HepG2 (cell line): Measurements from ENCODE around the gene SLC25A47. TPM values are rescaled to one million over a fixed set of nuclear protein-coding genes. Genes with fewer than 3 reads are reported as not detected.

Experiments used
- ATAC-seq: fragments of 200-7000 bp; cut with Tn5 transposase; 3 replicates; pipeline ENCODE4 v1.9.1; 2020; ENCODE audit warnings: mild to moderate bottlenecking, moderate library complexity
- BruUV-seq: library from RNA; stranded (reverse); fragments of 400-500 nt; replicated peaks from 2 replicates; lab custom pipeline; 2021; lab: Mats Ljungman, UMichigan
- CTCF ChIA-PET: fragments of 300-600 bp; formaldehyde crosslinking; extraction: SDS; loops from one replicate; lab custom pipeline; 2021; ENCODE audit warnings: low total read pairs, inconsistent platforms, low intra/inter-chr PET ratio; lab: Yijun Ruan, JAX
- POLR2A ChIA-PET: fragments of 350-600 bp; sonication (Branson Sonifier 250); formaldehyde crosslinking; loops from one replicate; lab custom pipeline; 2020; ENCODE audit warnings: antibody characterized with exemption, inconsistent platforms; lab: Yijun Ruan, JAX
- DNase-seq: peaks from one replicate; pipeline ENCODE4 v3.0.0-alpha.2; 2015; ENCODE audit warnings: low spot score
- FAIRE-seq: peaks from 3 replicates; lab custom pipeline; 2011; peaks lifted over from hg19 to GRCh38; lab: Jason Lieb, UNC
- H2AFZ ChIP-seq: one replicate; pipeline ENCODE4 v1.6.1; 2011; ENCODE audit warnings: low read length, inconsistent platforms
- H3K27ac ChIP-seq: fragments of 300-600 bp; 3 replicates; pipeline ENCODE4 v1.8.0; 2011; ENCODE audit warnings: mixed run types, mild to moderate bottlenecking, mixed read lengths, low read length, inconsistent platforms; ENCODE audit not compliant: insufficient read depth; ENCODE audit errors: extremely low read length
- H3K27me3 ChIP-seq, 2 experiments: fragments of 200-600 bp in 1 of 2; 2 replicates in 1 of 2; 3 replicates in 1 of 2; pipeline versions ENCODE4 v1.6.0 to v1.8.0; 2011; ENCODE audit warnings: low read length in 2 of 2, mild to moderate bottlenecking in 2 of 2, moderate library complexity in 2 of 2, inconsistent platforms in 1 of 2; ENCODE audit not compliant: insufficient read depth in 2 of 2, control insufficient read depth in 1 of 2
- H3K36me3 ChIP-seq, 2 experiments: fragments of 200-600 bp in 1 of 2; replicated peaks in 1 of 2; 2 replicates in 1 of 2; 3 replicates in 1 of 2; pipeline versions ENCODE4 v1.5.1 to v1.8.0; 2011; ENCODE audit warnings: low read length in 2 of 2, inconsistent platforms in 1 of 2; ENCODE audit not compliant: insufficient read depth in 2 of 2, control insufficient read depth in 1 of 2
- H3K4me1 ChIP-seq: 2 replicates; pipeline ENCODE4 v1.5.1; 2012; ENCODE audit warnings: low read length, inconsistent platforms; ENCODE audit not compliant: insufficient read depth
- H3K4me2 ChIP-seq: 2 replicates; pipeline ENCODE4 v1.6.0; 2011; ENCODE audit warnings: low read depth, low read length, inconsistent platforms
- H3K4me3 ChIP-seq, 3 experiments: fragments of 200-600 bp in 1 of 3; sonication (generic), shearing (Covaris generic) in 1 of 3; replicated peaks in 1 of 3; 2 replicates each; pipeline ENCODE4 v1.5.1; 2011 to 2016; ENCODE audit warnings: low read length in 3 of 3, inconsistent platforms in 2 of 3, low read depth in 2 of 3, mild to moderate bottlenecking in 2 of 3, control low read depth in 1 of 3, mixed read lengths in 1 of 3; ENCODE audit not compliant: insufficient read depth in 1 of 3
- H3K79me2 ChIP-seq: one replicate; pipeline ENCODE4 v1.6.1; 2011; ENCODE audit warnings: low read length, inconsistent platforms; ENCODE audit not compliant: insufficient read depth
- H3K9ac ChIP-seq: 2 replicates; pipeline ENCODE4 v1.6.0; 2011; ENCODE audit warnings: mild to moderate bottlenecking, low read depth, low read length, inconsistent platforms; ENCODE audit not compliant: insufficient read depth
- H3K9me3 ChIP-seq: 2 replicates; pipeline ENCODE4 v1.5.1; 2012; ENCODE audit warnings: mild to moderate bottlenecking, low read length
- H4K20me1 ChIP-seq: 2 replicates; pipeline ENCODE4 v1.6.0; 2011; ENCODE audit warnings: inconsistent platforms, mild to moderate bottlenecking, low read length, moderate library complexity; ENCODE audit not compliant: insufficient read depth
- GABPA ChIP-seq, 2 experiments: IDR thresholded peaks; 2 replicates each; pipeline ENCODE4 v1.6.1; 2011 to 2016; ENCODE audit warnings: low read depth in 2 of 2, low read length in 1 of 2, missing biosample characterization in 1 of 2, missing genetic modification characterization in 1 of 2
- KLF9 ChIP-seq: IDR thresholded peaks from 2 replicates; pipeline ENCODE4 v1.6.1; 2016; ENCODE audit warnings: low read depth
- SMARCC2 ChIP-seq: fragments of 450-650 bp; IDR thresholded peaks from 2 replicates; pipeline ENCODE4 v1.6.1; 2017; ENCODE audit warnings: antibody characterized with exemption, mild to moderate bottlenecking
- ZNF501 ChIP-seq: sonication (generic); formaldehyde crosslinking; IDR thresholded peaks from 2 replicates; pipeline ENCODE4 v1.5.1; 2020; ENCODE audit warnings: mild to moderate bottlenecking, moderate library complexity, missing genetic modification reagents
- ZNF879 ChIP-seq: sonication (generic); formaldehyde crosslinking; IDR thresholded peaks from 2 replicates; pipeline ENCODE4 v1.8.1; 2023; ENCODE audit warnings: missing genetic modification reagents
- WGBS: methylation state at CpG from one replicate; pipeline ENCODE4 v1.1.6; 2017; ENCODE audit warnings: low lambda C conversion rate; 5-methylcytosine and 5-hydroxymethylcytosine counted together
- in situ Hi-C: cut with HindIII; loops from 2 replicates; pipeline ENCODE4 v1.10.0; 2017; ENCODE audit warnings: low pct_unique_long_range_greater_than_20kb; ENCODE audit not compliant: extremely low pct_ligation_motif_present
- intact Hi-C: fragments of 100-400 bp; cut with micrococcal nuclease; formaldehyde crosslinking; loops from one replicate; pipeline ENCODE4 v1.10.0; 2022; ENCODE audit not compliant: unreplicated experiment
- polyA plus RNA-seq, 8 experiments: library from polyadenylated mRNA; depleted of rRNA in 3 of 8; stranded (reverse) in 7 of 8; unstranded in 1 of 8; fragments of >200 nt; fragmentation: Illumina TruSeq in 4 of 8; extraction: Trizol in 4 of 8; gene quantifications; 2 replicates each; pipeline versions ENCODE4 v1.2.1 to v1.2.3, GENCODE V29; 2011 to 2016; ENCODE audit warnings: low read depth in 4 of 8, missing spikeins in 1 of 8, mixed read lengths in 1 of 8; ENCODE audit not compliant: insufficient read depth in 1 of 8
- total RNA-seq, 5 experiments: library from RNA; depleted of rRNA; stranded (reverse); fragments of >200 nt; fragmentation: Illumina TruSeq; extraction: Trizol; gene quantifications; 2 replicates each; pipeline ENCODE4 v1.2.3, GENCODE V29; 2016; ENCODE audit warnings: low read depth in 1 of 5
- TF ChIP-seq, protein P1 (sequence below): sonication (generic); formaldehyde crosslinking; IDR thresholded peaks from 2 replicates; pipeline ENCODE4 v1.4.0; 2020; ENCODE audit warnings: missing genetic modification reagents
- TF ChIP-seq, protein P2 (sequence below): sonication (generic); formaldehyde crosslinking; conservative IDR thresholded peaks from 2 replicates; pipeline ENCODE4 v1.4.0; 2020; ENCODE audit warnings: missing genetic modification reagents

Gene SLC25A47
- total and polyA plus RNA-seq, 2 of the 13 experiments (the other 11 are each of a cell fraction or from before 2014, with no cell fraction given): 1.0 to 1.7 TPM

DNA sequence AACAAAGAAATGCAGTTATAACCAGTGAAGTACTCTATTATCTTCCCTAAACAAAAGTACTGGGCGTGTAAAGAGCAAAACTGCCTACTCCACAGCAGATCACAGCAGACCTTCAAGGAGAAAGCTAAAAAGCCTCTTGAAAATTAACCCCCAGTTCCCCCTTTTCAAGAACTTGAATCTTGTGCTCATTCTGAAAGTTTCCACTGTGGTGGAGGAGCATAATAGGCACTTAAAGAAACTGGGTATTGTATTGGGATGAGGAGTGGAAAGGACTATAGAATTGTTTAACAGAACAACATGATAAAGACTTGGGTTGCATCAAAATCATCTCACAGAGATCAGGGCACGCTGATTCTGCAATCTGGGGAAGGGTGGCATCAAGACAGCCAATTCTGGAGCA, 51.1 kb downstream of the SLC25A47 start:
- BruUV-seq: no TSS peak
- Histone ChIP-seq H3K9me3 (no peaks in the 10 kb centered on the region), H3K4me3 (no peak overlapping the region), H3K4me2 (peak overlapping the region; percentile 84), H3K27me3 (no peaks in the 10 kb centered on the region), H3K27ac (no peak overlapping the region), H3K36me3 (peaks cover 3 to 9% of the 10 kb centered on the region in 2 experiments; a peak in 2 of 5 replicates), H3K4me1 (peaks cover 33% of the 10 kb centered on the region), H3K79me2 (peaks cover 7% of the 10 kb centered on the region), H4K20me1 (no peaks in the 10 kb centered on the region), H3K9ac (no peak overlapping the region), H2AFZ (no peak overlapping the region)
- CTCF ChIA-PET: no interaction called here
- TF ChIP-seq KLF9 (CRISPR knock-in tag) (no peak), GABPA (IDR thresholded peaks at IDR 0.05; ENCODE audit: low read depth, low read length) (no peak), GABPA (CRISPR knock-in tag; IDR thresholded peaks at IDR 0.05; ENCODE audit: low read depth) (no peak), ZNF501 (CRISPR knock-in tag) (no peak), SMARCC2 (no peak)
- ATAC-seq (no peak), DNase-seq (no peak), FAIRE-seq (no peak)
- POLR2A ChIA-PET: no interaction called here
- intact Hi-C loops (no loop called here), in situ Hi-C loops (no loop called here)
- WGBS: 94% methylated on average over 2 of the region's 2 CpGs

DNA sequence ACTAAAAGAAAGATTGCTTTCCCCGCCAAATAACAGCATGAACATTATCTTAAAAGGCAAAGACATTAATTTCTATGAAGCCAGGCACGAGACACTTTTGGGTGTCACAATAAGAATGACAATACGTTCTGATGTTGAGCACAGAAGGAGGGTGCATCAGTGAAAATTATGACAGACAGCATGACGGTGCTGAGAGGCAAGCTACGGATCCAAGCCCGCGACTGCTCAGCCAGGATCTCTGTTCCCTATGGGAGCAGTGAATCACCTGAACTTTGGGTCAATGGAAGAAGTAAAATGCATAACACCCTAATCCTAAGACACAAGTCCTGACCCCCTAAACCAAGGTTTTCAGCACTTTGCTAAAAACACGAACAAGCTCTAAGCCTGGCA, 51.7 kb downstream of the SLC25A47 start:
- BruUV-seq: TSS peak; percentile 47
- CTCF ChIA-PET: no interaction called here
- intact Hi-C loops: loop anchor here (5.0 kb wide), 1 partner anchor 53 kb away; the partner anchor contains the start of gene SLC25A47
- TF ChIP-seq ZNF879 (CRISPR knock-in tag): no peak
- TF ChIP-seq, protein P1, sequence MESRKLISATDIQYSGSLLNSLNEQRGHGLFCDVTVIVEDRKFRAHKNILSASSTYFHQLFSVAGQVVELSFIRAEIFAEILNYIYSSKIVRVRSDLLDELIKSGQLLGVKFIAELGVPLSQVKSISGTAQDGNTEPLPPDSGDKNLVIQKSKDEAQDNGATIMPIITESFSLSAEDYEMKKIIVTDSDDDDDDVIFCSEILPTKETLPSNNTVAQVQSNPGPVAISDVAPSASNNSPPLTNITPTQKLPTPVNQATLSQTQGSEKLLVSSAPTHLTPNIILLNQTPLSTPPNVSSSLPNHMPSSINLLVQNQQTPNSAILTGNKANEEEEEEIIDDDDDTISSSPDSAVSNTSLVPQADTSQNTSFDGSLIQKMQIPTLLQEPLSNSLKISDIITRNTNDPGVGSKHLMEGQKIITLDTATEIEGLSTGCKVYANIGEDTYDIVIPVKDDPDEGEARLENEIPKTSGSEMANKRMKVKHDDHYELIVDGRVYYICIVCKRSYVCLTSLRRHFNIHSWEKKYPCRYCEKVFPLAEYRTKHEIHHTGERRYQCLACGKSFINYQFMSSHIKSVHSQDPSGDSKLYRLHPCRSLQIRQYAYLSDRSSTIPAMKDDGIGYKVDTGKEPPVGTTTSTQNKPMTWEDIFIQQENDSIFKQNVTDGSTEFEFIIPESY: peak; percentile 23; the same call in 1 of the 2 replicates
- TF ChIP-seq, protein P2, sequence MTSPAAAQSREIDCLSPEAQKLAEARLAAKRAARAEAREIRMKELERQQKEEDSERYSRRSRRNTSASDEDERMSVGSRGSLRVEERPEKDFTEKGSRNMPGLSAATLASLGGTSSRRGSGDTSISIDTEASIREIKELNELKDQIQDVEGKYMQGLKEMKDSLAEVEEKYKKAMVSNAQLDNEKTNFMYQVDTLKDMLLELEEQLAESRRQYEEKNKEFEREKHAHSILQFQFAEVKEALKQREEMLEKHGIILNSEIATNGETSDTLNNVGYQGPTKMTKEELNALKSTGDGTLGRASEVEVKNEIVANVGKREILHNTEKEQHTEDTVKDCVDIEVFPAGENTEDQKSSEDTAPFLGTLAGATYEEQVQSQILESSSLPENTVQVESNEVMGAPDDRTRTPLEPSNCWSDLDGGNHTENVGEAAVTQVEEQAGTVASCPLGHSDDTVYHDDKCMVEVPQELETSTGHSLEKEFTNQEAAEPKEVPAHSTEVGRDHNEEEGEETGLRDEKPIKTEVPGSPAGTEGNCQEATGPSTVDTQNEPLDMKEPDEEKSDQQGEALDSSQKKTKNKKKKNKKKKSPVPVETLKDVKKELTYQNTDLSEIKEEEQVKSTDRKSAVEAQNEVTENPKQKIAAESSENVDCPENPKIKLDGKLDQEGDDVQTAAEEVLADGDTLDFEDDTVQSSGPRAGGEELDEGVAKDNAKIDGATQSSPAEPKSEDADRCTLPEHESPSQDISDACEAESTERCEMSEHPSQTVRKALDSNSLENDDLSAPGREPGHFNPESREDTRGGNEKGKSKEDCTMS (CRISPR knock-in tag): no peak

More for the DNA sequence above, 51.7 kb downstream of the SLC25A47 start:
- Histone ChIP-seq H2AFZ (no peak overlapping the region), H3K27me3 (no peaks in the 10 kb centered on the region), H3K4me2 (peak overlapping the region; percentile 84), H3K36me3 (peaks cover 3 to 7% of the 10 kb centered on the region in 2 experiments; a peak in 2 of 5 replicates), H3K4me1 (peaks cover 33% of the 10 kb centered on the region), H3K9me3 (no peaks in the 10 kb centered on the region), H4K20me1 (no peaks in the 10 kb centered on the region), H3K4me3 (peak overlapping the region; percentile 72 to 87 (median 79)), H3K9ac (peak overlapping the region; percentile 83), H3K79me2 (peaks cover 7% of the 10 kb centered on the region), H3K27ac (peak overlapping the region; percentile 67)
- DNase-seq: no peak
- ATAC-seq: no peak
- 94% methylated on average over 8 of the region's 8 CpGs for WGBS
- in situ Hi-C loops: loop anchor here (5.0 kb wide), 1 partner anchor 68 kb away; the partner anchor contains the start of gene SLC25A29
- POLR2A ChIA-PET: interaction anchor here (0.6 to 1.2 kb wide), 9 partner anchors 36 to 284 kb away, joined by 3 to 8 read pairs (median 4); no protein-coding TSS in a partner anchor
- FAIRE-seq: no peak
